Pons (tissue), 1 donor: ENCODE data around the gene LTBP1.

Experiments
- DNase-seq: peaks from one replicate; pipeline ENCODE4 v3.0.0-alpha.2; 2016; ENCODE audit warnings: low spot score

LTBP1 gene

GRCh38 chr2:33081691-33082090 is 134.9 kb downstream of the LTBP1 start:
- no peak for DNase-seq

- peak; percentile 34 for DNase-seq
These were observed 137.1 kb downstream of the LTBP1 start for GRCh38 chr2:33083699-33084387.

- DNase-seq = no peak
These were observed 137.7 kb downstream of the LTBP1 start for GRCh38 chr2:33084433-33084832.

- DNase-seq = no peak
These were observed 138.9 kb downstream of the LTBP1 start for GRCh38 chr2:33085646-33086045.

- DNase-seq = peak; percentile 45
These were observed 139.8 kb downstream of the LTBP1 start for GRCh38 chr2:33086400-33087015.

- no peak for DNase-seq
These were observed 143.9 kb downstream of the LTBP1 start for GRCh38 chr2:33090553-33091134.

- no peak for DNase-seq
These were observed 144.9 kb downstream of the LTBP1 start for GRCh38 chr2:33091541-33092123.

- DNase-seq = no peak
These were observed 146.7 kb downstream of the LTBP1 start for GRCh38 chr2:33093283-33093993.

GRCh38 chr2:33094303-33094702 is 147.6 kb downstream of the LTBP1 start:
- no peak for DNase-seq

- DNase-seq = no peak
These were observed 153.2 kb downstream of the LTBP1 start for GRCh38 chr2:33099989-33100388.

- no peak for DNase-seq
These were observed 154.2 kb downstream of the LTBP1 start for GRCh38 chr2:33100921-33101320.

GRCh38 chr2:33104052-33104623 is 157.4 kb downstream of the LTBP1 start:
- DNase-seq = no peak

GRCh38 chr2:33104726-33105125 is 158.0 kb downstream of the LTBP1 start:
- DNase-seq = no peak

GRCh38 chr2:33106115-33106514 is 159.4 kb downstream of the LTBP1 start:
- no peak for DNase-seq

GRCh38 chr2:33107690-33108482 is 161.1 kb downstream of the LTBP1 start:
- no peak for DNase-seq

GRCh38 chr2:33108483-33109443 is 162.0 kb downstream of the LTBP1 start:
- DNase-seq = no peak

GRCh38 chr2:33110461-33110860 is 163.7 kb downstream of the LTBP1 start:
- no peak for DNase-seq

GRCh38 chr2:33111002-33111446 is 164.3 kb downstream of the LTBP1 start:
- no peak for DNase-seq

GRCh38 chr2:33115196-33115595 is 168.4 kb downstream of the LTBP1 start:
- DNase-seq = no peak

GRCh38 chr2:33115728-33116127 is 169.0 kb downstream of the LTBP1 start:
- no peak for DNase-seq
